GM19043 (cell line): ENCODE data around the gene PTPRK.
A peak's percentile ranks its signal among the peaks of the same experiment; 100 is the strongest.
"Not testable (repeated sequence)": the region's sequence is repeated elsewhere in the genome, so short reads cannot be mapped to it uniquely, and the experiment has no call there.

Experiments used
- ATAC-seq: cut with Tn5 transposase; IDR thresholded peaks from one replicate; pipeline ENCODE4 v1.9.1; 2021; ENCODE audit warnings: low read depth; ENCODE audit not compliant: unreplicated experiment

The PTPRK gene

DNA sequence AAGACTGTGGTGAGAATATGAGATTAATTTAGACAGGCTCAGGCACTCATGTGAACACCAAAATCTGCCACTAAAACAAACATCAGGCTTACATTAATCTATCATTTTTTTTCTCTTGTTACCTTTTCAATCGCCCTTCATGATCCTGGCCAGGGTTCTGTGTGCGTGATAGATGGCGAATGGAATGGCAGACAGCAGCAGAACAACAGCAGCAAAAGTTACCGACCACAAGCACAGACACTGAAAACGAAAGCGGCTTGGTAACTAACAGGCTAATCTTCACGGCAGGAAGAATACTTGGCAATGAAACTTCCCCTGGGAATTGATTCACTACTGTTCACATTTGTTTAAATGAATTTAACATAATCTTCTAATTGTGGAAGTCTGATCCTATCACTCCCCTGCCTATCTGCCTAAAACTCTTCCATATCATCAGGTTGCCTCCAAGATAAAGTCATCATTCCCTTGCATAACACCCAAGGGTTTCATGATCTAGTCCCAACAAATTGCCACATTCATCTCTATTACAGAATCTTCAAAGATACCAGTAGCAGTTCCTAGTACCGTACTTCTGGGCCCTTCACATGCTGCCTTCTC lies 28.7 kb downstream of the PTPRK start:
- ATAC-seq, result peak; percentile 60

DNA sequence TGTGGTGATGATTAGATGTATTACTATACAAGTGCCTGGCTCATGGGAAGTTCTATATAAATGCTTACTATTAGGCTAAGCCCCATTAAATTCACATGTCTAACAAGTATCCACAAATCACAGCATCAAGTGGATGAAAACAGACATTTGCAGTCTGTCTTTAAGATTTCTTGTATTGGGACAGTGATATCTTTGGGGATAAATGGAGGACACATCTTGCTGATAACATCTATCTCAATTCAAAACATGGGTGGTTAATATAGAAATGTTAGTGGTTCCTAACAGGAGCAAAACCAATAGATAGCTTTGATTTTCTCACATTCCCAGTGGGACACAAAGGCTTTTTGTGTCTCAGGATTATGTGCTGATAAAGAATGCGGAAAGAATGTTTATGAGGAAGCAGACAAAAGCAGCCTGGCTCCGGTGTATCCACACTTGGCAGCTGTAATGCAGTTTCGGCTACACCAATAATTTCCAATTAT lies 29.3 kb downstream of the PTPRK start:
- no peak for ATAC-seq

GRCh38 chr6:128487746-128488145 lies 32.7 kb downstream of the PTPRK start:
- ATAC-seq, result no peak

DNA sequence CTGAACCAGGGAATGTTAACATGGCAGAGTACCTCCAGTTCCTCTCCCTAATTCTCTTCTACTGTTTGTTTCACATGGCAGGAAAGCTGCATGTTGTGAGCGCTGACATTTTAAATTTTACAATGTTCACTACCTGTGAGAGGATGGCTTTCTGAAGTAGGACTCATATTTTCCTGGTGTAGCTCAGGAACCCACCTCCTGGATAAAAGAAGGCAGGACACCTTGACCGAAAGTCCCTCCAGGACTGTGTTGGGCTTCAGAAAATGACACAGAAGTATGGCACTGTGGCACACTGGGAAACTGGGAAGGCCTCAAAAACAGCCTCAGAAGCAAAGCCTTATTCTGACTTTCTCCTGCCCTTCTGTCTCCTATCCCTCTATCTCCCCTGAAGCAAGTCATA lies 33.3 kb downstream of the PTPRK start:
- no peak for ATAC-seq

DNA sequence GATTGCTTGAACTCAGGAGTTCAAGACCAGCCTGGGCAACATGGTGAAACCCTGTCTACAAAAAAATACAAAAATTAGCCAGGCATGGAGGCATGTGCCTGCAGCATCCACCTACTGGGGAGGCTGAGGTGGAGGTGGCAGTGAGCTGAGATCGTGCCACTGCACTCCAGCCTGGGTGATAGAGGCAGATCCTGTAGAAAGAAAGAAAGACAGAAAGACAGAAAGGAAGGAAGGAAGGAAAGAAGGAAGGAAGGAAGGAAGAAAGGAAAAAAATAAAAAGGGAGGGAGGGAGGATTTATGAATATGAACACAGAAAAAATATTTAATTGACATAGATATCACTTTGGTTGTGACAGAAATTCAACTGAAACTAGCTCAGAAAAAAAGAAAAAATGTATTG lies 33.8 kb downstream of the PTPRK start:
- ATAC-seq, result not testable (repeated sequence)

- no peak for ATAC-seq
Observed at GRCh38 chr6:128483472-128484135, 36.8 kb downstream of the PTPRK start.

GRCh38 chr6:128482642-128483041 lies 37.8 kb downstream of the PTPRK start:
- no peak for ATAC-seq

DNA sequence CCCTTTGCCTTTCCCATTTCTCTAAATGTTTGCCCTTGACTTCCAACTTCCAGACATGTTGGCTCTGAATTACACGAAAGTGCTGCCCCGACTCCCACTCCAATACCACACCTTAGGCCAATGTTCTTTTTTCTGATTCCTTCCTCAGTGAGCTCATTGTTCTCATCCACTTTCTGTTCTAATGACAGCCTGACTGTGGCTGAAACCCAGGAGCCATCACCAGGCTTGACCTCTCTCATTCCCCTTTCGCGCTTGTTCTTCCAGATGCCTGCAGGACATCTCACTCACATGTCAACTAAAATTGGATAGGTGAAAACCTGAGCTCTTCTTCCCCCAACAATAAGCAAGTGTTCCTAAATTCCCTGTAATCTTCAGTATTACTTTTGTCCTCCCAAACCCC lies 40.4 kb downstream of the PTPRK start:
- ATAC-seq, result no peak

DNA sequence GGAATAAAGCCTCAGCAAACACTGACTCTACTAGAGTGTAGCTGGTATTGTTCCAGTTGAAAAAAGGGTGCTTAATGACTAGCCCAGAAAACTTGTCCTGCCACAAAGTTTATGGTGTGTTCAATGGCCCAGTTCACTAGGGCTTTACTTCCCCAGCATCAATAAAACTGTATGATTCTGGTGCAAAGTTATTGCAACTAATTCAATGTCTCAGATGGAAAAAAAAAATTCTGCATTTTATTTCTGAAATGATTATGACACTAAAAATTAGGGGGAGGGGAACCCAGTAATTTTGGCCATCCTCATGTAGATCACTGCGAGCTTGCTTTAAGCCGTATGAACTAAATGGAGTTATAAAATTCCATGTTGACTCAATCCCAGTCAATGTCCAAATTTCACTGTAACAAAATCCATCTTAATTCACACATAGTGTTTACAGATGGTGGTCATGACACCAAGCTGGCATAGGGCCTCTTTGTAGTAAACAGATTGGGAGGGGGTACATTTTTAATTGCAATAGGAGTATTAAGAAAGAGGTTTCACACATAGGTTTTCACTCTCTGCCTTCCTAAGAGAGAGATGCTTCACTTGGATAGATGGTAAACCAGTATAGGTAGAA lies 41.2 kb downstream of the PTPRK start:
- no peak for ATAC-seq

DNA sequence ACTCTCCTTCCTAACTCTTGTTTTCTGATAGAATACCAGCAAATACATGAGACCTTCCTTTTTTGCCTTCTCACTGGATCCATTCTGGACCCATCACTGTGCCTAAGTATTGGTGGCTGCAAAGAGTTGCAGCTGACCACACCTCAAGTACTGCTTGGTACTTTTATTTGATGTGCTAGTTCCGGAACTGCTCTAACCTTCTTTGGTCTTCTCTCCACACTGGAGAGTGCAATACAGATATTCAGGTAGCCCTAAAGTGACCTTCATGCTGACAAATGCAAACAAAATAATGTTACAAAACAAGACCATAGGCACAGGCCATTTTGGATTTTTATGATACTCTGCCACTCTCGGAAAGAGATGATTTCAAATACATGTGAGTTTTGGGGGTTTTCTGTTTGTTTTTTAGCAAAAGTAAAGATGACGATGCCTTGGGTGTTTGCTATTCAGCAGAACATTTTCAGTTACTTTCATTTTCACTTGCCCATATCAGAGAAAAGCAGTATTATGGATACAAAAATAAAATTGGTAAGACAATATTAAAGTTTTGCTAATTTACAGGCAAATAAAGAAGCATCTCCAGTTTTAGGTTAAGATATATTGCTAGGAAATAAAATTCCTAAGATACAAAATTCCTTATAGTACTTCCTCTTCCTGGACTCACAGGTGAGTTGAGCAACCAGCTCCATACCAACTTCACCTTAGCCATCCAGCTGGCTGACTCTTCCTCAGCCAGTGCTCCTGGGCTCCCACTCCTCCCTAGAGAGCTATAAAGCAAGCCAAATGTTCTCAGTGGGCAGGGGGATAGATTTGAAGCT lies 42.0 kb downstream of the PTPRK start:
- ATAC-seq, result no peak

DNA sequence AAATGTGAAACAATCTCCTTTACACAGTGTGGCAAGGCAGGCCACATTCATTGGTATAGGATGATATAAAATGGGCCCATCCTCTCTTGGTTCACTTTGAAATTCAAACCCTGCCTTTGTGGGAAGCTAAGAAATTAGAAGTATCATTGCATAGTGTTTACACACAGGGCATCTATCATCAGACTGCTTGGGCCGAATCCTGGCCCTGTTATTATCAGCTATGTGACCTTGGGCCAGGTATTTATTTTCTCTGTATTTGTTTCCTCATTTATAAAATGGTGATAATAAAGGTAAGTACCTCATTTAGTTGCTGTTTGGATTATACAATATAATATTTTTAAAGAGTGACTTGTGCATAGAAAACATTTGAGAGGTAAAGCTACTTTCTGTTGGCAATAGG lies 45.5 kb downstream of the PTPRK start:
- no peak for ATAC-seq

GRCh38 chr6:128474481-128474880 lies 45.9 kb downstream of the PTPRK start:
- ATAC-seq, result no peak

GRCh38 chr6:128471907-128472306 lies 48.5 kb downstream of the PTPRK start:
- no peak for ATAC-seq

DNA sequence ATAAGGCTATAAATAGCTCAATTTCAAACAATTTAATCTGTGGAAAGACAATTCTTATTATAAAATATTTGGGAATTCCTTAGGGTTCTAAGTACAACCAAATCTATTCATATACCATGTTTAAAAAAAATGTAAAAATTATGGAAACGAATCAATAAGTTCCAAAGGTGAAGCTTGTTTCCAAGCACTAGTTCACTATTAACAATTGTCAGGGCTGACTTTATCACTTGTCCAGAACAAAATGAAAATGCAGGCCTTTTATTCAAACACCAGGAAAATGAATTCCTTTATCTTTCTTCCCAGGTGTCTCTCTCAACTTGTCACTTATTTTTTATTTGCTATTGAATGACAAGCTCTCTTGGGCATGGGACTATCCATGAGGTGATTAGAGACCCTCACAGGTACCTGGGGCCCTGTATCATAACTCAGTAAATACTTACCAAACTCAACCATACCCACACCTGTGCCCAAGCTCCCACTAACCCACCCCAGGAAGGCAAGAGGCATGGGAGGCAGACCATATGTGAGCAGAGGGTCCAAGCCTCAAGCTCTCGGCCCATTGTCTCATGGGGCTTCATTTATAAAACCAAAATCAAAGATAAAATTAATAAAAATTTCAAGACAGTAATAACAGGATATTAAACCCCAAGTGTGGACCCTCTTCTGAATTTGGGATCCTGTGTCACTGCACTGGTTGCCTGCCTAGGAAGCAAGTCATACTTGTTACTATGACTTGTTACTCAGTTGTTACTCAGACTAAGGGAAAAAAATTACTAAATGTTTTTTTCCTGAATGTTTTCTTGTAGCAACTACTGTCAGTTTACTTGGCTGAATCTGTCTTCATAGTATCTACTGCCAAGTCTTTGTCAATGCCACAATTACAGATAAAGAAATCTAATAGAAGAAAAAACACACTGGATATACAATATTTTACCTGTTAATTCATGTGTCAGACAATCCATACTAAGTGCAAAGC lies 54.7 kb downstream of the PTPRK start:
- ATAC-seq, result no peak

DNA sequence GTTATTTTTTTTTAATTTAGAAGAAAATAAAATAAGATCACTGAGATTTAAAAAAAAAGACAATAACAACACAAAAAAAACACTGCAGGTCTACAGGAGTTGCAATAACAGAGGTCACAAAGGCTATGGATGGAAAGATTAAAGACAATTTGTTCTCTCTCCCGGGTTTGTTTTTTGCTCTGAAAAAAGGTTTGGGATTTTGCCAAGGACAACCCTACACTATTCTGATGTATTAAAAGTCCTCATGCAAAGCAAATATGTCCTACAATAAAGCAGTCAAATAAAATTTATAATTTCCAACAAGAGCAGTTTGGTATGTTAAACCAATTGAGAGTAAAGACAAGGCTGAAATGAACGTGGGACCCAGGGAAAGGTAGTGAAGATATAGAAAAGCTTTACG lies 55.6 kb downstream of the PTPRK start:
- ATAC-seq, result no peak

DNA sequence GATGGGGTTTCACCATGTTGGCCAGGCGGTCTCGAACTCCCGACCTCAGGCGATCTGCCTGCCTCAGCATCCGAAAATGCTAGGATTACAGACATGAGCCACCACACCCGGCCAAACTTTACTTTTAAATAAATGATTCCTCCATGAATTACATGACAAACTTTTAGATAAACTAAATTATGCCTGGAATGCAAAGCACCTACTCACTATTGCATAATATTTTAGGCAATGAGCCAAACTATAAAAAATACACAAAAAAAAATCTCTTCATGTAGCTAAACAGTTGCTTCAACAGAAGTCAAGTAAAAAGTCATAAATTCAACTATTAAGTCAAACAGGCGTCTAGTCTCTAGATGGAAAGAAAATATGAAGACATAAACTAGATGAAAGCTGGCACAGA lies 56.5 kb downstream of the PTPRK start:
- ATAC-seq, result no peak

DNA sequence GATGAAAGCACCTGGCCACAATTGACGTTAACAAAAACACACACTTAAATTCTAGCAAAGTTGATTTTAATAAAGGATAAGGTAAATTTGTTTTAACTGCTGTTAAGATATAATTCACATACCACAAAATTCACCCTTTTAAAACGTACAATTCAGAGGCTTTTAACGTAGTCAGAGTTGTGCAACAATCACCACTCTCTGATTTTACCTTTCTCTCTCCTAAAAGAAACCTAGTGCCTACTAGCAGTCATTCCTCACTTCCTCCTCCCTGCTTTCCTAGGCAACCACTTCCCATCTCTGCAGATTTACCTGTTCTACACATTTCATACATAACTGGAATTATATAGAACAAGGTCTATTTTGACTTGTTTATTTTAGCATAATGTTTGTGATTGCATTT lies 58.9 kb downstream of the PTPRK start:
- ATAC-seq, result no peak

- no peak for ATAC-seq
Observed at GRCh38 chr6:128456510-128457230, 63.7 kb downstream of the PTPRK start.

GRCh38 chr6:128455959-128456358 lies 64.4 kb downstream of the PTPRK start:
- no peak for ATAC-seq
